ENCODE measurements around the gene UNC119B.

- TF ChIP-seq CTCF (IDR thresholded peaks at IDR 0.05): no peak
- no peak for TF ChIP-seq EP300 (IDR thresholded peaks at IDR 0.05; ENCODE audit: low read depth)
- no peak for TF ChIP-seq POLR2A (IDR thresholded peaks at IDR 0.05)
These were observed 51.8 kb downstream of the UNC119B start for GRCh38 chr12:120762086-120762485.
